CD4-positive, alpha-beta T cell treated with Interleukin-1 beta for 1 hour (primary cell): ENCODE results near the gene FMN1.
"Not testable (repeated sequence)": the region's sequence is repeated elsewhere in the genome, so short reads cannot be mapped to it uniquely, and the experiment has no call there.

Experiments used
- DNase-seq, 2 donors: peaks; one replicate each; pipeline ENCODE4 v3.0.0-alpha.2; 2020 to 2022

FMN1 gene

DNA sequence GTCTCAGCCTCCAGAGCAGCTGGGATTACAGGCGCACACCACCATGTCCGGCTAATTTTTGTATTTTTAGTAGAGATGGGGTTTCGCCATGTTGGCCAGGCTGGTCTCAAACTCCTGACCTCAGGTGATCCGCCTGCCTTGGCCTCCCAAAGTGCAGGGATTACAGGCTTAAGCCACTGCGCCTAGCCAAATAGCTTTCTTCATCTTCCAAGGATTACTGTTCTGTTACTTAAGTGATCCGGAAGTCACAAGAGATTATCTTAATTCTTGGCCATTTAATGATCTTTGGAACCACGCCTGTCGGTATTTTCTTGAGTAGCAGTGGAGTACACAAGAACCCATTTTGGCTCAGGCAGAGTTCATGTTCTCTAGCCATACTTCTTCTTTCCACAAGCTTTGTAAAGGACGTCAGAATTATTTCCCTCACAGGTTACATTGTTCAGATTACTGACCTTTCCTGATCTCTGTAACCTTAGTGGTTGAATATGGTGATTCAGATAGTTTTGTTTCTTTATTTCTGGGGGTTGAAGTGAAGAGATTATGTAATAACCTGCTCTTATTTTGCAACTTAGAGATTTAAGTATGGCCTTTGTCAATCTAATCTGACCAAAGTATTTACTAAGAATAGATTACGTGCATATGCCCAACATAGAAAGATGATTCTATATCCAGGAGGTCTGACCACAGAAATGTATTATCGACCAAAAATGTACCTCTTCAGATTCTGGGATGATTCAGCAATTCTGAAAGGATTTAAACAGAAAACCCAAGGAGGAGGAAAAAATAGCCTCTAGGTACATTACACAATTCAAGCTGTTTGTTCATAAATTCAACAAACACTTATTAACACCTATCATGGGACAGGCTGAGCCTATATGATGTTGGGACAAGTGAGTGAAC is 344.5 kb downstream of the FMN1 start:
- no peak for DNase-seq

DNA sequence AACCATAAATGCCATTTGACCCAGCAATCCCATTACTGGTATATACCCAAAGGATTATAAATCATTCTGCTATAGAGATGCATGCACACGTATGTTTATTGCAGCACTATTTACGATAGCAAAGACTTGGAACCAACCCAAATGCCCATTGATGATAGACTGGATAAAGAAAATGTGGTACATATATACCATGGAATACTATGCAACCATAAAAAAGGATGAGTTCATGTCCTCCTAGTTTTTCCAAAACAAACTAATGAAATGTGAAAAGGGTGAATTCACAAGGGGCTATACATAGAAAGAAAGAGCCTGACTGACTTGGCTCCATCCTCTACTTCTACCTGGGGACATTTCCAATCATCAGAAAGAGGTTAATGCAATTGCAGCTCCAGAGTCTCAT is 347.8 kb downstream of the FMN1 start:
- DNase-seq: not testable (repeated sequence)

DNA sequence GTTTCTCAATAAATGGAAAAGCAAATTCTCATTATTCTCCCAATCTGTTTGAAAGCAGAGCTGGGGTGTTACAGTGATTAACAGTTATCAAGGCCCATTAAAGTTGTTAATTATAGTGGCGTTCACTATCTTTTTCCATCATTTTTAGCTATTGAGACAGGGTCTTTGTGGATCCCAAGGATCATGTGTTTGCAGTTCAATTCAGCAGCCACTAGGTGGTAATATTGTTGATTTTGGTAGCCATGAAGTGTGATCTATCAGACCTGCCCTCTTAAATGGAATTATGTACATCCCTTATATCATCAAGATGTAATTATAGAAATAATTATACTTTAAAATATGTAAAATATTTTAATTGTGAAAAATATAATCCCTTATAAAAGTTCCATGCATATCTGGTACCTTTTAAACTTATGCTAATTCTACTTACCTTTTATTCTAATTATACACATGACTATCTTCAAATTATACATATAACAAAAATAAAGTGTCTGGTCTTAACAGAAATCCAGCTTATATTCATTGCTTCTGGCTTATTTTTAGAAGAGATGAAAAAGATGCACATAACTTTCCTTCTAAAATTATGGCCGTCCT is 350.3 kb downstream of the FMN1 start:
- DNase-seq: no peak

DNA sequence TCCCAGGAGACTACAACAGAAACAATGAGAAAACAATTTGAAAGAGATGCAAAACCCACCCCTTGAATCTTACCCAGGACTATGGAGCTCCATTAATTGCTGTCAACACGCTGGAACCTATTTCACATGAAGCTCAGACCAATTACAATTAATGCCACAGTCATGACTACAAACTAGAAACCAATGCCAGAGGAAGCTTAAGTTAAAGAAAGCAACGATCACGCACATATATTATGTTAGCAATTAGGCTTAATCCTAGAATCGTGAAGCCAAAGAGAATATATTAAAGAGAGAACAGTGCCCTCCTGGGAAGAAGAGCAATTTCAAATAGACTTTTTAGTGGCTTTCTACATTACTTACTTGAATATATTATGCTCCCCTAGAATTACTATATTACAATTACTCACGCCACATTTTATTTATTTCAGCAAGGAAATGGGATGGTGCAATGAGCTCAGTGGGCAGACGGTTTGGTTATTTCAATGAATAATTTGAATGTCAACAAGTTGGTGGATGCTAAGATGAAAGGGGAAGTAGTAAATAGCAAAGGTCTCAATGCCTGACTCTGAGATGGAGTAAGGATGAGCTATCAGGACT is 351.2 kb downstream of the FMN1 start:
- DNase-seq: no peak

DNA sequence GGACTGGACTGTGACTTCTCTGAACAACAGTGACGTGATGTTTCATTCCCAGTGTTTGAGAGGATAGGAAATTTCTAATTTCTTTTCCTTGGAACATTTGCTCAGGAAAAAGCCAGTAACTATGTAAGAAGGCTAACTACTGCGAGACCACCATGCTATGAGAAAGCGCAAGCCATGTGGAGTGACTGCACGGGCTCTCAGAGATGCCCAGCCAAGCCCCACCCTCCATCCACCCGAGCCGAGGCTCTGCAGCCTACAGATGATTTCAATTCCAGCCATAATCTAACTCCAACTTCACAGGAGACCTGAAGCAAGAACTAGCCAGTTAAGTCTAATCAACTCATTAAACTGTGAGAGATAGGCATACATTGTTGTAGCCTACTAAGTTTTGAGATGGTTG is 352.4 kb downstream of the FMN1 start:
- no peak for DNase-seq

DNA sequence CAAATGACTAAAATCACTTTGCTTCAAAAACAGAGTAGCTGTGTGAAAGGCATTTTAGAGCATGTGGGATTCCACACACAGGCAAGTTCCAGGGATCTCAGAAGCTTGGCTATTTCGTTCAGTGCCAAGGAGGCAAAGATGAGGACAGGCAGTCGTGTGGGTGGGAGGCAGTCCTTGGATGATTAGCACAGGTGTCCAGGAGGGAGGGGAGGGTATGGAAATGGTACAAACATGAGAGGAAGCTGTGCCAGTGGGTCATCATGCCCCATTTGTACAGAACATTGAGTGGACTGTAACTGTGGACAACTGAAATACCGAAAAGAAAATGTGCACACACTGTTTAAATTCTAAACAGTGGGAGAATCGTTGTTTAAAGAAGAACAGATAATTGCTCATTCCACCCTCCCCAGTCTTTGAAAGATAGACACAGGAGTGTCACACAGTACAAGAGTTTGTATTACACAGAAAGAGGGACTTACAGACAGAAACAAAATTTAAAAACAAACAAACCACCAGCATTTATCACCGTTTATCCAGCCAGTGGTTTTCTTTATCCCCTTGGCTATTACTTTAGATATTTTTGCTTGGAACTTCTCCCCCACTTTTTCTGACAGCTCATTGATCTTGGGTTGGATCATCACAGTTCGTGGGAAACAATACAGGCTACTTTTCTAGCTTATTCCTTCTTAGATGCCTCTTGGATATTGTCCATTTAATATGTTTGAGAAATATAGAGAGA is 353.8 kb downstream of the FMN1 start:
- no peak for DNase-seq

DNA sequence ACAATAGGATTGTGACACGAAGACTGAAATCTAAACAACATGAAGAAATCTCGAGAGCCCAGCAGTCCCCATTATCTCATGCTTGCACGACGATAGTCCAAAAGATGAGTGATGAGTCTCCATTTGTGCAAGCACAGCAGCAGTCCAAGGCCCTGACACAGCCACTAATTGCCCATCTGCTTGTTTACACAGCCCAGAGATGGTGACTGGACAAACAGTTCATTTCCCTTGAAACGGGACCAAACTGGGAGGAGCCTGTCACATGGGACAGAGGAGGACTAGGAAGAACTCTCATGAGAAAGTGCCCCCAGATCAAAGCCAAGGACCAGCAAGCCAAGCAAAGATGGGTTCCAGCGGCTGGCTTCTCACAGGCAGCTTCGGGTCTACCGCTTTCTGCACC is 355.7 kb downstream of the FMN1 start:
- DNase-seq: no peak

DNA sequence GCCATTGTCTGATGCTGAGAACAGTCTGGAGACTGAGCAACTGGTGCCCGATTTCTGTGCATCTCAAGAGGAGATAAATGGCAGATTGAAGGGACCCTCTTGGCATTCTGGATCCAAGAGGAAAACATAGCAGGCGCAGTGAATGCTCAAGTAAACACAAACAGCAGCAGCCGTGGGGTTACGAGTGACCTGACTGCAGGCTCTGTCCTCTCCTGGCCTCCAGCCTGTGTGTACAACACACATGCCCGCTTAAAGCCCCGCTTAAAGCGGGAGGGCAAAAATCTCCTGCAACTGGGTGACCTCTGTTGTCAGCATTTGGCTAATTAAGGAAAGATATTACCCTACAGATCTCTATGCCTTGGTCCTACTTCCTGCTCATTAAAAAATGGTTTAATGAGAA is 356.2 kb downstream of the FMN1 start:
- no peak for DNase-seq

DNA sequence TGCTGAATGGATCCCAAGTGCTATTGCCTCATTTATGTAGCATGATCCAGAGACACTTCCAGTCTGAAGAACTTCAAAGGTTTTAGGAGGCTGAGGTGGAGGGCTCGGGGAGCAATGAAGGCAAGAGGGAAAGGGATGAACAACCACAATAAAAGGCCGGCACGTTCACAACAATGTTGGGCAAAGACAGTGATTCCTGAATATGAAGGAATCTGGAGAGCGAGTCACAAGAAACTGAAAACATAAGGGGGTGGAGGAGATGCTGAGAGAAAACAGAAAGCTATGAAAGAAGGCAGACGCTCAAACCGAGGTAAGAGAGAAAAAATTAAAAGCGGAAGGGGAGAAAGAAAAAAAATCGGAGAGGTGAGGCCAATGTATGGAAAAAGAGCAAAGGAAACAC is 356.6 kb downstream of the FMN1 start:
- no peak for DNase-seq

DNA sequence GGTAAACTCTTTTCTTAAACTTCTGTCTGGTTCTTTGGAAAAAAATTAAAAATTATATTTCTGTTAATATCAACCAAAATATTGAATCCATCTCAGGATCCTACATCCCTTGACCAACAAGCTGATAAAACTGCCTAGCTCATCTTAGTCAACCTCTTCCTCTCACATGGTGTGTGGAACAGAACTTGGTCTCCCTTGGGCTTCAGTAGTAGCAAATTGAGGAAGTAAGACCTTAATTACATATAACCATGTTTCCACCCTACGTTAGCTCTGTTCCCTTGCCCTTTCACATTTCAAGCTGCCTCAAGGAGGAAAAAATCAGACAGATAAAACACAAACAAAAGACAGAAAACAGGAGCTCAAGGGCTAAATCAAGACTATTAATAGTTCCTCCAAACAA is 360.4 kb downstream of the FMN1 start:
- no peak for DNase-seq

DNA sequence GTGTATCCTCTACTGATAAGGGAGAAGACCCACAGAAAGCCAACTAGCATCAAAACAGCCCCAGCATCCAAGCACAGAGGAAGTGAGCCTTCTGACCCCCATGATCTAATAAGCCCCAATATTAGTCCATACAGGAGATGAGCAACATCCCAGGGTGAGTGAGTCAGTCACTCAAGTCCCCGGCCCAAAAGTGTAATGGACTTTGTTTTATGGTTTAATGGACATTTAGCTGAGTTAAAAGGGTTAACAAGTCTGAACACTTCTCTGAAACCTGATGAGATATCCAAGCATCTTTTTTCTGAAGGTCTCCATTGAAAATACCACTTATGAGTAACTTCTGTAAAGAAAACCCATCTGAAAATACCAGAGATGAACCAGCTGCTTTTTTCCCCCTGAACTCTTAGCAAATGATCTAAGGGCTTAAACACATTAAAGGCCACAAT is 361.1 kb downstream of the FMN1 start:
- DNase-seq: no peak

DNA sequence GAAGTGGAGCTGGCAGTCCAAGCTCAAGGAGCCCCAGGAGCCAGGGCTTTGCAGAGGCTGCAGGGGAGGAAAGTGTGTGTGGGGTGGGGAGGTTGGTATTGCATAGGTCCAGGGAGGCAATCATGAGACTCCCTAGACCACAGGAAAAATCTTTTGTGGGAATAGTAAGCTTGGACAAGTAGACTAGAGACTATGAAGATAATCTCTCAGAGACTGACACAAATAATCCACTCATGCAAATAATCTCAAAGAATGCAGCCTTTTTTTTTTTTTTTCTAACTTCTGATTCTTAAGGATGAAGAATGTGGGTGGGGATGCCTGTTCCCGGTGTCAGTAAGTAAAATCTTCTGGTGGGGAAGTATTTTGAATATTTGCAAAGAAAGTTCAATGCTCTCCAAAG is 363.0 kb downstream of the FMN1 start:
- DNase-seq: no peak

DNA sequence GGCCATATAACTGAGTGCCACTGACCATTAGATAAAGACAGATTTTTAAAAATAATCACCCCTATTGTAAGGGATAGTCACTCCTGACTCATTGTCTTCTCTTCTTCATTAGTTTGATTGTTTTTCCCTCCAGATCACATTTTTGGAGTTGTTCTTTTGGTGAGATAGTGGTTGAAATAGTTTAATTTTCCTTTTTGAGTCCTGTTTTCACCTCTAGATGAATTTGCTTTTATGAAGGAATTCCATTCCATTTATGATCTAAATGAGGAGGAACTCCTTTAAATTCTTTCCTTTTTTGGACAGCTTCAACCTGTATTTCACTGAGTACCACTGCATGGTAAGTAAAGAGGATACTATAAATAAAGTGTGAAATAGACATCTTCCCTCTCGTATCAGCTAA is 364.3 kb downstream of the FMN1 start:
- DNase-seq: no peak

DNA sequence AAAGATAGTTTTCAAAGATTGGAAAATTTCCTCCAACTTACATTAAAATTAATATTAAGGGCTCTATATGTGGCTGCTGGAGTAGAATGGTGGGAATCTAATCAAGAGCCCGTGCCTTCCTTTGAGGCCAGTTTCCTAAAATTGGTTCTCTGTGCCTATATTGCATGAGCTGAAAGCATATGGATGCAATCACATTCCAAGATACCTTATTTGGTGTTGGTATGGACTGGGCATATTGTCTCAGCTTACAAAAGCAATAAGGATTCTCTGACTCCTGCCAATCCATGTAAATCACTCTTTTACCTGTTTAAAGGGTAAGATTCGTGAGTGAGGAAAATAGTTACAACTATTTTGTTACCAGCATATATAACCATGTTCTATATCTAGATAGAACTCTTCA is 365.1 kb downstream of the FMN1 start:
- no peak for DNase-seq

DNA sequence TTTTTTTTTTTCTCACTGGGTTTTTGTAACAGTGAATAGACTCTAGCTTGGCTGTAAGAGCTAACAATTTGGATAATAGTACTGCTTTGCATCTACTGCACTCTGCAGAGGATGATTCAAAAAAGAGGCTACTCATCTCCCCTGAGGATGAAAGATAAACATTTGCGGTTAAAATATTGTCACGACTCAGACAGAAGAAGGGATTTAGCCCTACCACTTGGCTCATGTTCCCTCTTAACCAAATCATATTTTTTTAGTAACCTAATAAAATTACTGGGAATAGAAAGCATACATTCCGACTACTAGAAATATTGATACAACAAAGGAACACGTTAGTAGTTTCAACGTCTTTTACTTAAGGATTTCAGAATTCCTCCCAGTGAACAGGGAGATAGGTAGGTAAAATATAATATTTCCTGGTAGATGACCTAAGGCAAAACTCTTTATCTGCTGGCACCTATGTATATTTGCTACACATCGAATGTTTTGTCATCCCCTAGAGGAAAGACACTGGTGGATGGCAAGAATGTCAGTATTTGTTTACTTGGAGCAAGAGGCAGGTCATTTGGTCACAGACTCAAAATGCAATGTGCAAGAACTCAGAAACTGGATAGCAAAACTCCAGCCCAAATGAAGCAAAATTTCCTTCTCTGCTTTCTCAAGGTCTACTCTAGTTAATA is 365.9 kb downstream of the FMN1 start:
- DNase-seq: no peak

DNA sequence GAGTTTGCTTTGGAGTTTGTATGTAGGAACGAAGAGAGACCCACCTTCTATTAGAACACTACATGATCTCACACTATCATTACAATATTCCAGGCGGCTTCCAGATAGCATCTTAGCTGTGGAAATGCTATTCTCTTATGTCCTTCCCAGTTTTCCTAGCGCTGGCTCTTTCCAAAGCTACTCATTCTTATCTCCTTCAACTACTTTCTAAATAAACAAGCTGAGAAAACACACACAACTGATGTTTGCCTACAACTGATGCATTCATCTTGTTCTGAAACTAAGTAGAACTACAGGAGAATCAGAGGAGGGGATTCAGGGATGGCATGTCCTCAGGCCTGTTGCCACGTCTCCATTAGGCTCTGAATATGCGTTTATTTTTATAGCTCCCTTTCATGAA is 367.8 kb downstream of the FMN1 start:
- DNase-seq: no peak

DNA sequence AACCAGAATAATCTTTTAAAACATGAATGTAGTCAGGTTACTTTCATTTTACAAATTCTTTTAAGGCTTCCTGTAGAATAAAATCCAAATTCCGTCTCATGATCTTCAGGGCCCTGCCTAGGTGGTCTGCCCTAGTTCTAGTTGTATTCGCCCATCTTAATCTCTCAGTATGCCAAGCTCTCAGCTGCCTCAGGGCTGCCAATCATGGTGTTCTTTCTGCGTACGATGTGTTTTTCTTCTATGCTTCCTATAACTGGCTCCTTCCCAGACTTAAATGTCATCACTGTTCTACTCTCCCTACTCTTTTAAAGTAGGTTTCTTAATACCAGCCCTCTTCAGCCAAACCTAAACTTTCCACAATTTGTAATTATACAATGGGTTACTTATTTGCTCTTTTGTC is 369.3 kb downstream of the FMN1 start:
- no peak for DNase-seq

DNA sequence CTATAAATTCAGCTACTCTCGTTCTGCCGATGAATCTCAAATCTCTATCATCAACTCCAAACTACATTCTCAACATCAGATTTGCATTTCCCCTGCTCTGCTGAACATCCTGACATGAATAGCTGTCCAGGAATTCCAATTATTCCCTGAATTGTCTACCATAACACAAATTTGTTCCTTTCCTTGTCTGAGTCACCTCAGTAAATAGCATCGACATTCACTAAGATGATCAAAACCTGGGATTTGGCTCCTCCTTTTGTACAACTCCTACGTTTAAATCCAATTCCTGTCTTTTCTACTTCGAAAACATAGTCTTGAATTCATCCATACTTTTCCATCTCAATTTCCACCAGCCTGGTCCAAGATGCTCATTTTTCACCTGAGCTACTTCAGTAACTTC is 369.7 kb downstream of the FMN1 start:
- no peak for DNase-seq

DNA sequence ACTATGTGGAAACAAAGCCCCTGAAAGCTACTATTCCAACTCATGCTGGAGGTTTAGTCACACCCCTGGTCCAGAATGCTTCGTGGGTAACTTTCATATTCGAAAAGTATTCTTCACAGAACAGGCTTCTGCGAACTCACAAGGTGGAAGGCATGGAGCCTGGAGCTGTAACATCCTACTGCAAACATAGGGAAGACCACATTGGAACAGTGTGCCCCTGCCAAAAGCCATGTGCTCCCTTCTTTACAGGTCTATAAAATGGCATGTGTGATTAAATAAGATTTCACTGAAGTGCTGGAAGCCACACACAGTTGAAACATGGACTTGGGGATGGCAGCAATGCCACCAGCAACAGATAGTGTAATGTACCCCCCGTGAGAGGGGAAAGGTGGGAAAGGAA is 370.8 kb downstream of the FMN1 start:
- no peak for DNase-seq

DNA sequence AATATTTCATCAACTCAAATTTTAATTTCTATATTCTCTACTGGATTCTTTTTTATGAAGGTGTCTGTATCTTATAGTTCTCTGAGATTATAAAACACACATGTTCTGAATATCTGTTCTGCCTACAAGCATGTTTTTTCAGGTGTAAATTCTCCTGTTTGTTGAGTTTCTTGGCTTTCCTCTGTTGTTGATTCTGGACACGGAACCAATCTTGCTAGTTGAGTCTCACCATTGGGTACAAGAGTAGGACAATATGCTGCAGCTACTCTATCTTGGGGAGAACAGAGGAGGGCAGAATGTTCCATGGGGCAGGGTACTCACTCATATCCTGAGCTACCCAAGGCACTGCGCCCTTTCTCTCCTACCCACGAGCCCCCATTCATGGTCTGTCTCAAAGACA is 371.8 kb downstream of the FMN1 start:
- no peak for DNase-seq

DNA sequence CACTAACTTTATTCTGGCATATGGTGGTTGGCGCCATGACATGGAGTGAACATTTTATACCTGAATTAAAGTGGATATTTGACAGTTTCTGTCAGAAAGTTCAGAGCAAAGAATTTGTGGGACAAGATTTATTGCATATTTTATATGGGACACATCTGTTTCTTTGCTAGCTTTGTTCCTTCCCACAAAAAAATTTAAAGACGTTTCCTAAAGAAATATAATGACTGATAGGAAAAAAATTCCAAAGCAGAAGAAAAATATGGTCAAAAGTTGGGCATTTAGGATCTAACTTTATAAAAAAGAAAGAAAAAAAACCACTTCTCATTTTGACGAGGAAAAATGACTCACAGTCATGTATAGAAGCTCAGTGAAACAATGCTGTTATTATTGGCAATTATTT is 375.1 kb downstream of the FMN1 start:
- DNase-seq: no peak

DNA sequence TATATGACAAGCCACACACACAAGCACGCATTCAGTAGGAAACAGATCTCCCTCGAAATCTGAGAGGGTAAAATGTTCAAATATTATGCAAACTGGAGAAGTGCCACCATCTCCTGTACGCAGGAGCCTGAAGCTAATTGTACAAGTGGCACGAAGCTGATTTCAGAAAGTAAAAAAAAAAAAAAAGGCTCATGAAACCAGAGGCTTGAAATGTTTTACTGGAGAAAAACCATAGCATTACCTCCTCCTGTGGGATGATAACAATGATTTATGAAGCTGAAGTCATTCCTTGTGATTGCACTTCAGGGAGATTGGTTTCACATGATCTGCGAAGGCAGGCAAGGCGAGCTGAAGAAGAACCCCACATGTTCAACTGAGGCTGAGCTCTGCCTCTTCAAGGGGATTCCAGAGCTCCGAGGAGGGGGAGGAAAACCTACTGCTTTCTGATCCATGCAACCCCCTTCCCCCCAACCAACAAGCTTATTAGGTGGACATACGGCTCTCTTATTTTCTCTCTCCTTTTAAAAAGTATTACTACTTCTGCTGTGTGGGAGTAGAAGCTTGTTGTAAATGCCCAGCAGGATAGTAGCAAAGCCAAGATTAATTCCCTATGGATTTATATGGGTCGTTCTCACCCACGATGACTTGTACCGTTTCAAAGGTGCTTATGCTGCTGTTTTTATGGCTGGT is 375.6 kb downstream of the FMN1 start:
- DNase-seq: no peak
